ENCODE results near the gene ARHGAP24. TPM values are rescaled to one million over a fixed set of nuclear protein-coding genes. Genes with fewer than 3 reads are reported as not detected.

The ARHGAP24 gene
- total and polyA plus RNA-seq, 9 donors: 6.6 to 16.7 (median 10.0) TPM

- peaks cover 0 to 1% of the 10 kb centered on the region in 2 donors for H3K9me3 ChIP-seq
- no peak for TF ChIP-seq CTCF (IDR thresholded peaks at IDR 0.05)
- TF ChIP-seq POLR2A (IDR thresholded peaks at IDR 0.05): no peak
- TF ChIP-seq EP300 (IDR thresholded peaks at IDR 0.05): no peak
- H3K4me1 ChIP-seq (ENCODE audit: insufficient read depth): no peaks in the 10 kb centered on the region
- no peak for DNase-seq
- H3K27ac ChIP-seq: no peak overlapping the region
- no peaks in the 10 kb centered on the region for H3K36me3 ChIP-seq
- H3K4me3 ChIP-seq: no peak overlapping the region
- intact Hi-C loops (cut with DNase I): no loop called here
- H3K27me3 ChIP-seq: no peaks in the 10 kb centered on the region
Measured at GRCh38 chr4:85632981-85633380, 158.0 kb downstream of the ARHGAP24 start.

DNA sequence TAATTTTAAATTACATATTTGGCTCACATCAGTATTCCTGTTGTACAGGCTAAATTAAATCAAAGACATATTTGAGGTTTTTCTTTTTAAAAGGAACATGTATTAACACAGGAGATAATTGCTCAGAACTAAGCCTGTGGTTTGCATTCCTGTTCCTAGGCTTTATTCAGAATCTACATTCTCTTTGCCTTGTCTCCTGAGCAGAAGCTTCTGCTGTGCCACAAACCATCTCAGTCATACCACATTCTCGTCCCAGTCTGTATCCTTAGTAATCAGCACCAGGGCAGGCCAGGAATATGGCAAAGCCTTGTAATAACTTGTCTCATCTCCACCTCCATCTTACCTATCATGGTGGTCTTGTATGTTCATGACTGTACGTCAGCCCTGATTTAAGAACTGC is 162.8 kb downstream of the ARHGAP24 start:
- Histone ChIP-seq H3K27me3 (no peaks in the 10 kb centered on the region), H3K4me1 (ENCODE audit: insufficient read depth) (no peaks in the 10 kb centered on the region), H3K27ac (no peak overlapping the region), H3K9me3 (no peaks in the 10 kb centered on the region), H3K36me3 (no peaks in the 10 kb centered on the region), H3K4me3 (no peak overlapping the region)
- TF ChIP-seq EP300 (IDR thresholded peaks at IDR 0.05) (no peak), CTCF (IDR thresholded peaks at IDR 0.05) (no peak), POLR2A (IDR thresholded peaks at IDR 0.05) (no peak)
- intact Hi-C loops (cut with DNase I): no loop called here
- DNase-seq: no peak
- WGBS, 3 donors: 83 to 85% (median 84%) methylated on average over 2 of the region's 2 CpGs

GRCh38 chr4:85639946-85640345 is 165.0 kb downstream of the ARHGAP24 start:
- WGBS, 3 donors: 79 to 87% (median 80%) methylated on average over 4 of the region's 4 CpGs
- intact Hi-C loops (cut with DNase I): no loop called here
- H3K4me1 ChIP-seq (ENCODE audit: insufficient read depth): no peaks in the 10 kb centered on the region
- no peak overlapping the region for H3K4me3 ChIP-seq
- no peak overlapping the region for H3K27ac ChIP-seq
- no peak for TF ChIP-seq CTCF (IDR thresholded peaks at IDR 0.05)
- H3K9me3 ChIP-seq: no peaks in the 10 kb centered on the region
- no peaks in the 10 kb centered on the region for H3K27me3 ChIP-seq
- H3K36me3 ChIP-seq: no peaks in the 10 kb centered on the region
- no peak for DNase-seq

GRCh38 chr4:85642356-85643100 is 167.6 kb downstream of the ARHGAP24 start:
- no peak for DNase-seq
- H3K36me3 ChIP-seq: no peaks in the 10 kb centered on the region
- no peaks in the 10 kb centered on the region for H3K4me1 ChIP-seq (ENCODE audit: insufficient read depth)
- H3K4me3 ChIP-seq: no peak overlapping the region
- no peaks in the 10 kb centered on the region for H3K9me3 ChIP-seq
- intact Hi-C loops (cut with DNase I): no loop called here
- H3K27me3 ChIP-seq: no peaks in the 10 kb centered on the region
- H3K27ac ChIP-seq: no peak overlapping the region
- TF ChIP-seq EP300 (IDR thresholded peaks at IDR 0.05) (no peak), POLR2A (IDR thresholded peaks at IDR 0.05) (no peak), CTCF (IDR thresholded peaks at IDR 0.05) (no peak)
- WGBS, 3 donors: 95 to 96% (median 96%) methylated on average over 7 of the region's 7 CpGs

All from ovary (tissue), 9 donors.